Muscle of leg (tissue), 11 donors: ENCODE measurements around the gene KDM3B. TPM values are rescaled to one million over a fixed set of nuclear protein-coding genes. Genes with fewer than 3 reads are reported as not detected.

ENCODE experiments used
- DNase-seq: peaks from one replicate; pipeline ENCODE4 v3.0.0; 2013
- H3K27ac ChIP-seq: one replicate; pipeline ENCODE4 v1.5.1; 2013; ENCODE audit warnings: mild to moderate bottlenecking, low read length, control low read depth
- H3K27me3 ChIP-seq: one replicate; pipeline ENCODE4 v1.6.1; 2013; ENCODE audit warnings: low read length; ENCODE audit not compliant: control insufficient read depth, insufficient read depth
- H3K36me3 ChIP-seq: one replicate; pipeline ENCODE4 v1.6.1; 2013; ENCODE audit warnings: low read length; ENCODE audit not compliant: control insufficient read depth, insufficient read depth
- H3K4me1 ChIP-seq: one replicate; pipeline ENCODE4 v1.6.1; 2013; ENCODE audit warnings: low read length; ENCODE audit not compliant: control insufficient read depth, insufficient read depth
- H3K4me3 ChIP-seq: one replicate; pipeline ENCODE4 v1.5.1; 2013; ENCODE audit warnings: low read length, control low read depth
- H3K9me3 ChIP-seq: replicated peaks from 2 replicates; pipeline ENCODE4 v1.6.1; 2013; ENCODE audit warnings: low read depth, low read length; ENCODE audit not compliant: control insufficient read depth
- WGBS: methylation state at CpG from one replicate; pipeline ENCODE4 v1.1.5; 2013; ENCODE audit warnings: missing lambda C conversion rate; ENCODE audit not compliant: insufficient coverage; 5-methylcytosine and 5-hydroxymethylcytosine counted together
- polyA plus RNA-seq, 8 donors: library from polyadenylated mRNA; unstranded; fragments of 120-200 nt; gene quantifications; one replicate each; pipeline versions ENCODE4 v1.2.1 to v1.2.3, GENCODE V29; 2013; ENCODE audit warnings: inconsistent platforms in 1 of 8, low replicate concordance in 1 of 8; ENCODE audit not compliant: insufficient read length in 8 of 8, insufficient read depth in 1 of 8
- total RNA-seq: library from RNA; stranded (reverse); fragments of 120-200 nt; gene quantifications from one replicate; pipeline ENCODE4 v1.2.4, GENCODE V29; 2013

KDM3B gene
- total and polyA plus RNA-seq, 9 donors, result 44.0 to 65.9 (median 55.1) TPM

DNA sequence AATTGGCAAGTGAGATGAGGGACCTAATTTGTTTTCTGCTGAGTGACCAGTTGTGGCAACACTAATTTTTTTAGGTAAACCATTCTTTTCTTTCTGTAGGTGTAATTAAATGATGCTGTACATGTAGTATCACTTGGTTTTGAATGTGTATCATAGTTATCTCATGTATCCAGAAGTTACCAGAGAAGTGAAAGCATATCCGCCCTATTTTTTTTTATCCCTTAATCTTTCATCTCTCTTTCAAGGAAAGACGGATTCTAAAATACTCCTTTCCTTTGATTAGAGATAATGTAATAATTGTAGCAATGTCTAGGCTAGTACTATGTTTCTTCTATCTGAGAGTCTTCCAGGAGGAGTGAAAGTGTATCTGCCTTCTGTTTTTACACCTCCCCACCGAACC is 7.1 kb downstream of the KDM3B start:
- H3K9me3 ChIP-seq, result no peaks in the 10 kb centered on the region
- H3K4me1 ChIP-seq, result peaks cover 3% of the 10 kb centered on the region
- H3K4me3 ChIP-seq, result no peak overlapping the region
- no CpG with 5 or more reads among the region's 3 CpGs for WGBS
- H3K27me3 ChIP-seq, result no peaks in the 10 kb centered on the region
- no peak overlapping the region for H3K27ac ChIP-seq
- peaks cover 2% of the 10 kb centered on the region for H3K36me3 ChIP-seq
- no peak for DNase-seq

DNA sequence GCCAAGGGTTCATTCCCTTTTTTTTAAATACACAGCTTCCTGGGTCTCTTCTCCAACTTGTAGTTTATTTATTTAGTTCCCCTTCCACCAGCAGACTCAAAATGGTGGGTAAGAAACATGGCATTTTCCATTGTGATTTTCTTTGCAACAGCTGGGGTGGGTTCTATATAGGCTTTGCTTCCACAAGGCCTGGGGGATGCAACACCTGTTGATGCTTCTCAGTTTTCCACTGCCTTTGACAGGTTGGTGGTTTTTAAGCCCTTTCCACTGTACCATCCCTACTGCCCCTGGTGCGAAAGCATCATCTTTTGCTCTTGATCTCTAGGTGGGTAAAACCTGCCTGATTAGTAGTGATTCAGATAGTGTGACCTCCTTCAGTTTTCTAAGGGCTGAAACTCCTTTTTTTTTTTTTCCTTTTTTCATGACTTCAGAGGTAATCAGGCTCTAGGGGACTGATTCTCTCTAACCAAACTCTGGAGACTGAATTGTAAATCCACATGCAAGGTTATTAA is 8.5 kb downstream of the KDM3B start:
- Histone ChIP-seq H3K27ac (no peak overlapping the region), H3K4me3 (no peak overlapping the region), H3K36me3 (peaks cover 2% of the 10 kb centered on the region), H3K27me3 (no peaks in the 10 kb centered on the region), H3K4me1 (no peaks in the 10 kb centered on the region), H3K9me3 (no peaks in the 10 kb centered on the region)
- no CpG with 5 or more reads among the region's 1 CpG for WGBS
- no peak for DNase-seq

DNA sequence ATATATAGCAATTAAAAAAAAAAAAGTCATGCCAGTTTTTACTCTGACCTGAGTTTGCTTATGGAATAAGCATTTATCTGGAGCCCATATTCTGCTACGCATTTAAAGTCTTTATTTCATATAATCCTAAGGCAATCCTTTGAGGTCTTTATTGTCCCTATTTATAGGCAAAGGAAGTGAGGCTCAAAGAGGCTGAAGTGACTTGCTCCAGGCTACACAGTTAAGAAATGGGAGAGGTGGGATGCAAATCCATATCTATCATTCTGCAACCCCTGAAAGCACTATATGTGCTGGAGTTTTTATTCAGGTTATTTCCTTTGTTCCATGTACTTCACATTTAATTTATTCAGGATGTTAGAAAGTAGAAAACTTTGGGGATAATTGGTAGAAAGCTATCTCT is 12.1 kb downstream of the KDM3B start:
- no peaks in the 10 kb centered on the region for H3K27me3 ChIP-seq
- peaks cover 4% of the 10 kb centered on the region for H3K4me1 ChIP-seq
- no peaks in the 10 kb centered on the region for H3K9me3 ChIP-seq
- no CpG with 5 or more reads among the region's 1 CpG for WGBS
- peaks cover 2% of the 10 kb centered on the region for H3K36me3 ChIP-seq
- H3K4me3 ChIP-seq, result no peak overlapping the region
- no peak overlapping the region for H3K27ac ChIP-seq
- no peak for DNase-seq

DNA sequence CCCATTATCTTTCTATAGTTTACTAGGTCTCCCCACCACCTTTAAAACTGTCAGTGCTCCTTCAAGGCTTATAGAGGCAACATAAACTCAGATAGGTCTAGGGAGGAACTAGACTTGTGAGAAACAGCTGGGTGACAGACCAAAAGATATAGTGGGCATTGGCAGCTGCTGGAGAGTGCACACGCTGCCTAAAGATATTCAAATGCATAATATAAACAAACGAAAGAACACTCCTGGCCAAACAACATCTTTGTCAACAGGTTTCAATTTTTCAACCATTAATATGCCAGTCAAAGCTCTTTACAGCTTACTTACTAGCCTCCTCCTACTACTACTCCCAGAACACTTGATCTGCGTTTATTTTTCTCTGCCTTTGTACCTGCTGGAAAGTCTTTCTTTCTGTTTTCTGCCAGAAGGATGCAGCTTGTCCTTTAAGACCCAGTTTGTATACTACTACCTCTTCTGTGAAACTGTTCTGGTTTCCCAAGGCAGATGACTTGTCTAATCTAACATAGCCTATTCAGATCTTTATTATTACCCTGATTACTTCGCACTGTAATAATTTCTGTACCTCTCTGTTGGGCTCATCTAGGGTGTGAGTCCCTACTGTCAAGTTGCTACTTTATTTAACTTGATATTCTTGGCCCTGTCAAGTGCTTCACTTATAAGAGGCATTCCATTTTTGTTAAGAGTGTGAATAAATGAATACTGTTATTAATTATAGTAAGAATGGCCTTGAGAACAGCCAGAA is 14.3 kb downstream of the KDM3B start:
- H3K4me1 ChIP-seq, result peaks cover 4% of the 10 kb centered on the region

DNA sequence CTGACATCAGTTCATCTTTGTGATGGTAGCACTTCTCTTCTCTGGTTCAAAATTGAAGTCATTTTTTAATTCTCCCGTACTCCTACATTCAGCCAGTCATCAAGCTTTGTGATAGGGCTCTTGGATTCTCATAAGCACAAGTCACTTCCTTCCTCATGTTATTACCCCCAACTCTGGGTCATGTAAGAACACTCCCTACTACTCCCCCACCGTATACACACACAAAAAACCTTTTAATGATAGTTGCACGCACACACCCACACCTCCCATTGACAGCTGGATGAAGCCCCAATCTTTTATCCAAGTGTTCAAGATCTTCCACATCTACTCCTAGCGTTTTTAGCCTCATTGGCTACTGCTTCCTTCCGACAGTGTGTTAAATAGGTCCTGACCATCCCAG is 16.8 kb downstream of the KDM3B start:
- Histone ChIP-seq H3K9me3 (no peaks in the 10 kb centered on the region), H3K27ac (peak overlapping the region; percentile 31), H3K27me3 (no peaks in the 10 kb centered on the region), H3K36me3 (peaks cover 8% of the 10 kb centered on the region), H3K4me1 (peaks cover 4% of the 10 kb centered on the region), H3K4me3 (no peak overlapping the region)
- 68% methylated on average over 5 of the region's 5 CpGs for WGBS
- DNase-seq, result no peak

More for the DNA sequence above, 14.3 kb downstream of the KDM3B start:
- no peak for DNase-seq
- Histone ChIP-seq H3K9me3 (no peaks in the 10 kb centered on the region), H3K36me3 (no peaks in the 10 kb centered on the region), H3K4me3 (no peak overlapping the region), H3K27me3 (no peaks in the 10 kb centered on the region), H3K27ac (peak overlapping the region; percentile 49)
- WGBS, result 62% methylated on average over 3 of the region's 4 CpGs

DNA sequence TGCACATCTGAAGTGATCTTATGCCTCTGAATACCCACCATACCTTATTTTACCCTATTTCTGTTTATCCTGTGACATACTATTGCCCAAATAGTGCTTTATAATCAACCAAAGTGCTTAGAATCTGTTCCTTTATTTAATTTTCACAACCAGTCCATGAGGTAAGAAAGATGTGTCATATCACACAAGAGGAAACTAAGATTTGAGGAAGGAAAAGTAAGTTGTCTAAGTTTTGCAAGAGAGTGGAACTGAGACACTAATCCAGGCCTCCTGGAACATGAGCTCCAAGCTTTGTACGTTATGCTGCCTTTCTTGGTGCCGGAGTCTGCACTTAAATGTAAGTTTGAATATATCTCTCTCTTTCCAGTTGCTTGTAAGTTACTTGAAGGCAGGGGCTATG is 17.2 kb downstream of the KDM3B start:
- peaks cover 4% of the 10 kb centered on the region for H3K4me1 ChIP-seq
- no peaks in the 10 kb centered on the region for H3K27me3 ChIP-seq
- WGBS, result no CpG with 5 or more reads among the region's 2 CpGs
- peak overlapping the region; percentile 31 for H3K27ac ChIP-seq
- peak; percentile 47 for DNase-seq
- no peak overlapping the region for H3K4me3 ChIP-seq
- H3K9me3 ChIP-seq, result no peaks in the 10 kb centered on the region
- H3K36me3 ChIP-seq, result peaks cover 9% of the 10 kb centered on the region

DNA sequence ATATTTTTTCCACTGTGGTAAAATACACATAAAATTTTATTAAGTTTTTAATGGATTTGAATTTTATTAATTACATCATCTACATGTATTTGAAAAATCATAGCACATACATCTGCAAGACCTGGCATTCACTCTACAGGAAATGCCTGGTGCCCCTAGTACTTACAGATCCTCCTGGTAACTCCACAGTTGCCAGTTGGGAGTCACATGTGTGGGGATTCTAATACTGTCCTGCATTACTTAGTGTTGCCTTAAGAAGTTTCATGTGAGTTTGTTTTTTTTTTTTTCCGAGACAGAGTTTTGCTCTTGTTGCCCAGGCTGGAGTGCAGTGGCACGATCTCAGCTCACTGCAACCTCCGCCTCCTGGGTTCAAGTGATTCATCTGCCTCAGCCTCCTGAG is 18.1 kb downstream of the KDM3B start:
- DNase-seq, result no peak
- Histone ChIP-seq H3K27me3 (no peaks in the 10 kb centered on the region), H3K4me3 (no peak overlapping the region), H3K4me1 (peaks cover 4% of the 10 kb centered on the region), H3K36me3 (peaks cover 11% of the 10 kb centered on the region), H3K9me3 (no peaks in the 10 kb centered on the region), H3K27ac (no peak overlapping the region)
- WGBS, result no CpG with 5 or more reads among the region's 3 CpGs

DNA sequence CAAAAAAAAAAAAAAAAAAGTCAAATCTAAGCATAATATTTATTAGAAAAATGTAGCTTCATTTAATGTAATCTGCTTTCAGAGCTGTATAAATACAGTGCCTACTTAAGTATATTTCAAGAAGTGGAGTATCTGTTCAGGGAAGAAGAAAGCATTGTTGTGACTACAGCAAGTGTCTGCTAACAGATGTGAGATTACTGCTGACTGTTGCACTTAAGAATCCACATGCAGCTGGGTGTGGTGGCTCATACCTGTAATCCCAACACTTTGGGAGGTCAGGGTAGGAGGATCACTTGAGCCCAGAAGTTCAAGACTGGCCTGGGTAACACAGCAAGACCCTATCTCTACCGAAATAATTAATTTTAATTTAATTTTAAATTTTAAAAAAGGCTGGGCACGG is 19.0 kb downstream of the KDM3B start:
- WGBS, result 80% methylated on average over 1 of the region's 2 CpGs
- Histone ChIP-seq H3K9me3 (no peaks in the 10 kb centered on the region), H3K4me3 (no peak overlapping the region), H3K4me1 (peaks cover 1% of the 10 kb centered on the region), H3K27me3 (no peaks in the 10 kb centered on the region), H3K36me3 (peaks cover 18% of the 10 kb centered on the region), H3K27ac (no peak overlapping the region)
- no peak for DNase-seq

DNA sequence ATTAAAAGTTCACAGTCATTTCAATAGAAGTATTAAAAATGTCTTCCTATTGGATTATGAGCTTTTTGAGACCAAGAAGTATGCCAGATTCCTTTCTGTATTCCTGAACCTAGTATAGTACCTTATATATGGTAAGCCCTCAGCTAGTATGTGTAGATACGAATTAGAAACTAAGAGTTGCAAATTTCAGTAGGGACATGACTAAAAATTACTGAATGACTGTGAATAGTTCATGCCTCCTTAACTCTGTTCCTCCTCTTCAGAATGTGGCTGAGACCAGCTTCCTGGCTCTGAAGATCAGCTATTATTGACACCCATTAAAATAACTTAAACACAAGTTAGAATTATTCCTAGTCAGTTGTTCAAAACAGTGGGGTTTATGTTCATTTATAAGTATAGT is 19.7 kb downstream of the KDM3B start:
- Histone ChIP-seq H3K27me3 (no peaks in the 10 kb centered on the region), H3K36me3 (peaks cover 18% of the 10 kb centered on the region), H3K4me3 (no peak overlapping the region), H3K4me1 (no peaks in the 10 kb centered on the region), H3K27ac (no peak overlapping the region), H3K9me3 (no peaks in the 10 kb centered on the region)
- whole genome bisulfite sequencing, result no CpG with 5 or more reads among the region's 1 CpG
- no peak for DNase-seq

DNA sequence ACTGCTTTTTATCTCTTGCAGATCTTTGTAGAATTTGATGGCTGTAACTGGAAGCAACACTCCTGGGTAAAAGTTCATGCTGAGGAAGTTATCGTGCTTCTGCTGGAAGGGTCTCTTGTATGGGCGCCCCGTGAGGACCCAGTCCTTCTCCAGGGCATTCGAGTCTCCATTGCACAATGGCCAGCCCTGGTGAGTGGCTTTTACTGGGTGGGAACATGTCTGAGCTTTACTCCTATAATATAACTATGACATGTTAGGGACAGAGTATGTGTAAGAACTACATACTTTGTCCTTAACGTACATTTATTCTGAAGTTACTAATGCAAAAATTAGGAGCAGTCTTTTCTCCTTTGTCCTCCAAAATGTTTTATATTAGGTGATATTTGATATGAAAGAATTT is 20.2 kb downstream of the KDM3B start:
- WGBS, result 60% methylated on average over 1 of the region's 5 CpGs

More for the DNA sequence above, 20.2 kb downstream of the KDM3B start:
- Histone ChIP-seq H3K4me1 (no peaks in the 10 kb centered on the region), H3K36me3 (peaks cover 23% of the 10 kb centered on the region), H3K27ac (no peak overlapping the region), H3K9me3 (no peaks in the 10 kb centered on the region), H3K27me3 (no peaks in the 10 kb centered on the region), H3K4me3 (no peak overlapping the region)
- no peak for DNase-seq
